ENCODE data around the gene HDAC4. TPM values are rescaled to one million over a fixed set of nuclear protein-coding genes. Genes with fewer than 3 reads are reported as not detected.

Gene HDAC4
- total and polyA plus RNA-seq, 2 of the 4 experiments (the other 2 are of a cell fraction) = 4.1 to 7.2 TPM

DNA sequence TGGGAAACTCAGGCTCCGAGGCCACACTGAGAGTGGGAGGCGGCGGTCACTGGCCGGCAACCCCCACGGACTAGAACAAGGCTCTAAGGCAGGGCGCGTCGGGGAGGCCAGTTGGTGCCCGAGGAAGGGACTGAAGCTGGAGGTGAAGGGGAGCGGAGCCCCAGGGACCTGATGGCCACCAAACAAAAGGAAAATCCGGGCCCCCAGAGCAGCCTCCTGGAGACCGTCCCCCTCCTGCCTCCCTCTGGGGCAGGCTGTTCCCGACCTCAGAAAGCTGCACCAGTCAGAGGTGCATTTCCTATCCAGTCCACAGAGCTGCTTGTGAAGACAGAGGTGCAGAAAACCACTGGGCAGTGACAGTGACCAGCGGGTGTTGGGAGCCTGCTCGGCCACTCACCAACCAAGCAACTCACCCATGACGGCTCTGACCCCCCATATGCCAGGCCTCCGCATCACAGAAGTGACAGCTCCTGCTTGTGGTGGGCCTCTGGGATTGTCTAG lies 380.2 kb downstream of the HDAC4 start:
- dilution Hi-C loops (cut with HindIII; ENCODE audit: low sequenced_read_pairs, unreplicated experiment) = no loop called here
- WGBS, 2 experiments (ENCODE audit: extremely low coverage in 2 of 2, insufficient read length in 1 of 2) = no CpG with 5 or more reads among the region's 17 CpGs
- no peak overlapping the region for H2AFZ ChIP-seq (replicated peaks; ENCODE audit: low read length, poor library complexity)
- H2AK5ac ChIP-seq (ENCODE audit: low read depth, low read length) = no peak overlapping the region
- H3K9me3 ChIP-seq (ENCODE audit: control insufficient read depth, insufficient read depth, low read length) = no peaks in the 10 kb centered on the region
- H3K14ac ChIP-seq (replicated peaks; ENCODE audit: low read depth, low read length) = no peak overlapping the region
- H3K4ac ChIP-seq (ENCODE audit: low read depth, low read length) = no peak overlapping the region
- no peak overlapping the region for H2BK120ac ChIP-seq (ENCODE audit: low read depth, low read length)
- no peak overlapping the region for H2BK20ac ChIP-seq (ENCODE audit: low read depth, low read length)
- BruUV-seq (replicated peaks) = no TSS peak
- no peak overlapping the region for H4K8ac ChIP-seq (ENCODE audit: low read depth in 2 of 2, low read length in 2 of 2)
- CTCF ChIA-PET = interaction anchor here (1.2 kb wide), 1 partner anchor 11 kb away, joined by 5 read pairs; no protein-coding TSS in a partner anchor
- DNase-seq (no peak), ATAC-seq (ENCODE audit: low read depth) (no peak)
- H4K5ac ChIP-seq (ENCODE audit: low read depth, low read length) = no peak overlapping the region
- H4K20me1 ChIP-seq (ENCODE audit: insufficient read depth, low read length) = no peaks in the 10 kb centered on the region
- H3K27ac ChIP-seq (ENCODE audit: insufficient read depth, low read length) = no peak overlapping the region
- H3K4me2 ChIP-seq (ENCODE audit: low read depth, low read length) = no peak overlapping the region
- H4K91ac ChIP-seq (ENCODE audit: insufficient read depth, low read depth, low read length) = no peak overlapping the region
- H3K36me3 ChIP-seq (ENCODE audit: control insufficient read depth, insufficient read depth, low read length) = no peaks in the 10 kb centered on the region
- in situ Hi-C loops (cut with MboI; ENCODE audit: low sequenced_read_pairs) = no loop called here
- peaks cover 3% of the 10 kb centered on the region; the same call in 1 of the 2 replicates for H3K4me1 ChIP-seq (ENCODE audit: control insufficient read depth, insufficient read depth, low read length)
- H3K56ac ChIP-seq (ENCODE audit: extremely low read depth, insufficient read depth, low read length) = no peak overlapping the region
- H3K9me1 ChIP-seq (ENCODE audit: insufficient read depth, low read length) = no peaks in the 10 kb centered on the region
- TF ChIP-seq, protein P1, sequence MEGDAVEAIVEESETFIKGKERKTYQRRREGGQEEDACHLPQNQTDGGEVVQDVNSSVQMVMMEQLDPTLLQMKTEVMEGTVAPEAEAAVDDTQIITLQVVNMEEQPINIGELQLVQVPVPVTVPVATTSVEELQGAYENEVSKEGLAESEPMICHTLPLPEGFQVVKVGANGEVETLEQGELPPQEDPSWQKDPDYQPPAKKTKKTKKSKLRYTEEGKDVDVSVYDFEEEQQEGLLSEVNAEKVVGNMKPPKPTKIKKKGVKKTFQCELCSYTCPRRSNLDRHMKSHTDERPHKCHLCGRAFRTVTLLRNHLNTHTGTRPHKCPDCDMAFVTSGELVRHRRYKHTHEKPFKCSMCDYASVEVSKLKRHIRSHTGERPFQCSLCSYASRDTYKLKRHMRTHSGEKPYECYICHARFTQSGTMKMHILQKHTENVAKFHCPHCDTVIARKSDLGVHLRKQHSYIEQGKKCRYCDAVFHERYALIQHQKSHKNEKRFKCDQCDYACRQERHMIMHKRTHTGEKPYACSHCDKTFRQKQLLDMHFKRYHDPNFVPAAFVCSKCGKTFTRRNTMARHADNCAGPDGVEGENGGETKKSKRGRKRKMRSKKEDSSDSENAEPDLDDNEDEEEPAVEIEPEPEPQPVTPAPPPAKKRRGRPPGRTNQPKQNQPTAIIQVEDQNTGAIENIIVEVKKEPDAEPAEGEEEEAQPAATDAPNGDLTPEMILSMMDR (conservative IDR thresholded peaks at IDR 0.05; ENCODE audit: low read depth, low read length) = no peak
- TF ChIP-seq MXI1 (IDR thresholded peaks at IDR 0.05; ENCODE audit: borderline replicate concordance, low read depth, low read length) (no peak), MAFK (IDR thresholded peaks at IDR 0.05; ENCODE audit: low read depth, low read length) (no peak), FOS (IDR thresholded peaks at IDR 0.05; ENCODE audit: low read depth, low read length) (no peak), CEBPB (IDR thresholded peaks at IDR 0.05; ENCODE audit: low read depth, low read length) (no peak), POLR2A (IDR thresholded peaks at IDR 0.05; ENCODE audit: low read depth, low read length) (no peak), SMC3 (IDR thresholded peaks at IDR 0.05; ENCODE audit: low read depth, low read length) (no peak), MAZ (IDR thresholded peaks at IDR 0.05; ENCODE audit: borderline replicate concordance, low read depth, low read length) (no peak), RFX5 (IDR thresholded peaks at IDR 0.05; ENCODE audit: low read depth, low read length) (no peak), CHD1 (IDR thresholded peaks at IDR 0.05; ENCODE audit: low read depth, low read length) (no peak)
- TF ChIP-seq, protein P2, sequence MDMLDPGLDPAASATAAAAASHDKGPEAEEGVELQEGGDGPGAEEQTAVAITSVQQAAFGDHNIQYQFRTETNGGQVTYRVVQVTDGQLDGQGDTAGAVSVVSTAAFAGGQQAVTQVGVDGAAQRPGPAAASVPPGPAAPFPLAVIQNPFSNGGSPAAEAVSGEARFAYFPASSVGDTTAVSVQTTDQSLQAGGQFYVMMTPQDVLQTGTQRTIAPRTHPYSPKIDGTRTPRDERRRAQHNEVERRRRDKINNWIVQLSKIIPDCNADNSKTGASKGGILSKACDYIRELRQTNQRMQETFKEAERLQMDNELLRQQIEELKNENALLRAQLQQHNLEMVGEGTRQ (IDR thresholded peaks at IDR 0.05; ENCODE audit: low read depth, low read length) = no peak
- TF ChIP-seq, protein P3, sequence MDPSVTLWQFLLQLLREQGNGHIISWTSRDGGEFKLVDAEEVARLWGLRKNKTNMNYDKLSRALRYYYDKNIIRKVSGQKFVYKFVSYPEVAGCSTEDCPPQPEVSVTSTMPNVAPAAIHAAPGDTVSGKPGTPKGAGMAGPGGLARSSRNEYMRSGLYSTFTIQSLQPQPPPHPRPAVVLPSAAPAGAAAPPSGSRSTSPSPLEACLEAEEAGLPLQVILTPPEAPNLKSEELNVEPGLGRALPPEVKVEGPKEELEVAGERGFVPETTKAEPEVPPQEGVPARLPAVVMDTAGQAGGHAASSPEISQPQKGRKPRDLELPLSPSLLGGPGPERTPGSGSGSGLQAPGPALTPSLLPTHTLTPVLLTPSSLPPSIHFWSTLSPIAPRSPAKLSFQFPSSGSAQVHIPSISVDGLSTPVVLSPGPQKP (IDR thresholded peaks at IDR 0.05; ENCODE audit: borderline replicate concordance, low read depth, low read length) = no peak
- H3K4me3 ChIP-seq (ENCODE audit: insufficient read depth, low read depth, low read length) = no peak overlapping the region
- H2BK5ac ChIP-seq (ENCODE audit: low read depth, low read length, poor library complexity, severe bottlenecking) = no peak overlapping the region
- no peaks in the 10 kb centered on the region for H3K79me1 ChIP-seq (ENCODE audit: low read depth in 1 of 2, low read length in 2 of 2)
- H3K18ac ChIP-seq (ENCODE audit: low read depth, low read length) = no peak overlapping the region
- H2BK15ac ChIP-seq (ENCODE audit: low read depth, low read length) = no peak overlapping the region
- H2AK9ac ChIP-seq (replicated peaks; ENCODE audit: low read depth, low read length, poor library complexity) = no peak overlapping the region
- H3K9ac ChIP-seq (ENCODE audit: low read depth, low read length) = no peak overlapping the region
- intact Hi-C loops (cut with micrococcal nuclease) = no loop called here
- POLR2A ChIA-PET (ENCODE audit: unreplicated experiment) = no interaction called here
- H3K23ac ChIP-seq (ENCODE audit: low read depth, low read length) = no peak overlapping the region
- peaks cover 48% of the 10 kb centered on the region for H3K27me3 ChIP-seq (ENCODE audit: control insufficient read depth, insufficient read depth, low read length)

Measured in IMR-90 (cell line).